ENCODE results near the gene SLC25A31. TPM values are rescaled to one million over a fixed set of nuclear protein-coding genes. Genes with fewer than 3 reads are reported as not detected.

SLC25A31 gene
- total and polyA plus RNA-seq, 2 experiments from 2014 or later: 0.23 TPM; not detected in 1

- no peak overlapping the region for H3K27ac ChIP-seq
- DNase-seq (ENCODE audit: low read depth in 1 of 2, low spot score in 1 of 2): peak in 1 of 2 donors; percentile 83
Measured at GRCh38 chr4:127708985-127709384, 21.2 kb upstream of the SLC25A31 start.

DNA sequence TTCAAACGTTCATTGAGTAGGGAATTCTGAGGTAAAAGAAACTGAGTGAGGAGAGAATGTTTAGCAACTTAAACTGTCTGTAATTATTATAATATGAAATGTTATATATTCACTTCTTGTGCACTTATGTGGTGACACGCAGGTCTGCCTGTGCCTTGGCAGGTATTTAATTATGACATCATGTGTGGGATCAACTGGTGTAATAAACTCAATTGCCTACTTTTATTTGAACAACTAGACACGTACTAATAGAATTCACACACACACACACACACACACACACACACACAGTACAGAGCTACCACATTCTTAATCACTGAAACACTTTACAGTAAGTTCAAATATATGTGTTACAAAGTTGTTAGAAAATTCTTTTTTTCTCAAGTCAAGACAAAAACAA is 20.7 kb upstream of the SLC25A31 start:
- H3K9me3 ChIP-seq (ENCODE audit: low read depth): no peaks in the 10 kb centered on the region
- H3K4me3 ChIP-seq: no peak overlapping the region
- TF ChIP-seq CTCF (IDR thresholded peaks at IDR 0.05; ENCODE audit: low read depth, low read length): no peak
- H3K36me3 ChIP-seq: peaks cover 3% of the 10 kb centered on the region
- DNase-seq (ENCODE audit: low read depth in 1 of 2, low spot score in 1 of 2): peak in 1 of 2 donors; percentile 20
- H3K27ac ChIP-seq: no peak overlapping the region
- H3K27me3 ChIP-seq: no peaks in the 10 kb centered on the region
- H3K4me1 ChIP-seq (ENCODE audit: low read depth): no peaks in the 10 kb centered on the region

More at GRCh38 chr4:127708985-127709384, 21.2 kb upstream of the SLC25A31 start:
- peaks cover 3% of the 10 kb centered on the region for H3K36me3 ChIP-seq
- no peaks in the 10 kb centered on the region for H3K4me1 ChIP-seq (ENCODE audit: low read depth)
- no peak overlapping the region for H3K4me3 ChIP-seq
- no peaks in the 10 kb centered on the region for H3K9me3 ChIP-seq (ENCODE audit: low read depth)
- TF ChIP-seq CTCF (IDR thresholded peaks at IDR 0.05; ENCODE audit: low read depth, low read length): no peak
- no peaks in the 10 kb centered on the region for H3K27me3 ChIP-seq

DNA sequence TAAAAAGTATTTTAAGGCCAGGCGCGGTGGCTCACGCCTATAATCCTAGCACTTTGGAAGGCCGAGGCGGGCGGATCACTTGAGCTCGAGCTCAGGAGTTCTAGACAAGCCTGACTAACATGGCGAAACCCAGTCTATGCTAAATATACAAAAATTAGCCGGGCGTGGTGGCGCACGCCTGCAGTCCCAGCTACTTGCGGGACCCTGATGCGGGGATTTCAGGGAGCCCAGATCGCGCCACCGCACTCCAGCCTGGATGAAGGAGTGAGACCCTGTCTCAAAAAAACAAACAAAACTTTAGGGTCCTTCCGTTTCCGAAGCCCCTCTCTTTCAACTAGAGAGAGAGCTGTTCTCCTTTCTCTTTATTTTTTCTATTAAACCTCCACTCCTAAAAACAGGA is 1.2 kb downstream of the SLC25A31 start:
- Histone ChIP-seq H3K4me3 (no peak overlapping the region), H3K4me1 (ENCODE audit: low read depth) (no peaks in the 10 kb centered on the region), H3K27me3 (no peaks in the 10 kb centered on the region), H3K36me3 (no peaks in the 10 kb centered on the region), H3K9me3 (ENCODE audit: low read depth) (no peaks in the 10 kb centered on the region), H3K27ac (no peak overlapping the region)
- no peak for TF ChIP-seq CTCF (IDR thresholded peaks at IDR 0.05; ENCODE audit: low read depth, low read length)
- no peak for DNase-seq (ENCODE audit: low read depth in 1 of 2, low spot score in 1 of 2)

DNA sequence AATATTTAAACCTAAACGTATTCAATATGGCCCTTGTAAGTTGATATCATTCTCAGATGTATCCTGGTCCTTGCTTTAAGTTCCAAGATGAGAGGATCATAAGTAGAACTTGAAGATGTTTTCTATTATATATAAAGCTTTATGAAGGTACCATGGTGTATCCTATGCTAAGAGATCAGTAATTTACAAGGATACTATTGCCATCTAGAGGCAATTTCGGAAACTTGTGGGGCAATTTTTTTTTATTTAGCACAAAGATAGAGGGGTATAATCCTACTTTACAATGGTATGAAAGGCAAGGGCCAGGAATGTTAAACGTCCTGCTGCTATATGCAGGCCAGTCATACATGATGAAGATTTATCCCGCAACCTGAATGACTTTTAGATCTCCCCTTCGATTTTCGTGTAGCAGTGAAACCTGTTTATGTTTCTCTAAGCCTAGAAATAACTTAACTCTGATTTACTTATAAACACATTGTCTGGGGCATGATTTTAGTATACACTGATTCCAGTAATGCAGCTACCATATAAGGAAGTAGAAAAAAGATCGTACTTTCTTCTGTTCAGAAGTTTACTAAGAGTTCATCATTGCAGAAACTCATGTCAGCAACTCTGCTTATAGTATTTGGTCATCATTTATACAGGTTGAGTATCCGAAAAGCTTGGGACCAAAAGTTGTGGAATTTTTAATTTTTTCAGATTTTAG is 2.6 kb downstream of the SLC25A31 start:
- no peak overlapping the region for H3K27ac ChIP-seq
- DNase-seq (ENCODE audit: low read depth in 1 of 2, low spot score in 1 of 2): peak; percentile 52 to 65

DNA sequence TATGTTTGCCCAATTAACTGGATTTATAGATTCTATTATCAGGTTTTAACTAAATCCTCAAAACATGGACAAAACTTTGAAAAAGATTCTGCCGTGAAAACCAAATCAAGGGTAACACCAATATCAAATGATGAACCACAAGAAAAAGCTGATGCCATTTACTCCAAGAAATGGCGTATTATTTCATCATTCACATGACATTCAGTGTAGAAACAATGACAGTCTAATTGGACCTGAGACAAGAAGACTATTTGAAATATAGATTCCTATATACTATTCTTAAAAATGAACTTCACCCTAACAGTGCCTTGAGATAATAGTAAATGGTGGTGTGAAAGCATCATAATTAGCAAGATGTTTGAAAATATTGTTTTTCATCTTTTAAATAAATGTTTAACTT is 4.8 kb downstream of the SLC25A31 start:
- Histone ChIP-seq H3K4me1 (ENCODE audit: low read depth) (no peaks in the 10 kb centered on the region), H3K36me3 (no peaks in the 10 kb centered on the region), H3K27me3 (no peaks in the 10 kb centered on the region), H3K9me3 (ENCODE audit: low read depth) (no peaks in the 10 kb centered on the region), H3K4me3 (no peak overlapping the region), H3K27ac (no peak overlapping the region)
- no peak for TF ChIP-seq CTCF (IDR thresholded peaks at IDR 0.05; ENCODE audit: low read depth, low read length)
- no peak for DNase-seq (ENCODE audit: low read depth in 1 of 2, low spot score in 1 of 2)

More for the DNA sequence above, 2.6 kb downstream of the SLC25A31 start:
- H3K36me3 ChIP-seq: no peaks in the 10 kb centered on the region
- H3K4me3 ChIP-seq: no peak overlapping the region
- H3K4me1 ChIP-seq (ENCODE audit: low read depth): no peaks in the 10 kb centered on the region
- peak; percentile 60 for TF ChIP-seq CTCF (IDR thresholded peaks at IDR 0.05; ENCODE audit: low read depth, low read length)
- H3K9me3 ChIP-seq (ENCODE audit: low read depth): no peaks in the 10 kb centered on the region
- H3K27me3 ChIP-seq: no peaks in the 10 kb centered on the region

Measured in cardiac muscle cell (in vitro differentiated cells and primary cell).